PFSK-1 (cell line): ENCODE measurements around the gene C1QTNF9.

ENCODE experiments used
- FOXP2 ChIP-seq: optimal IDR thresholded peaks from 2 replicates; pipeline ENCODE3; 2011; ENCODE audit warnings: borderline replicate concordance, control low read depth, inconsistent platforms; ENCODE audit not compliant: insufficient read depth; ENCODE audit errors: extremely low read length, extremely low read depth
- POLR2AphosphoS5 ChIP-seq: IDR thresholded peaks from 2 replicates; pipeline ENCODE4 v1.6.1; 2012; ENCODE audit warnings: low read depth, mild to moderate bottlenecking, control low read depth, low read length, moderate library complexity
- SIN3A ChIP-seq: IDR thresholded peaks from 2 replicates; pipeline ENCODE4 v1.6.1; 2012; ENCODE audit warnings: mild to moderate bottlenecking, low read length, moderate library complexity, borderline replicate concordance; ENCODE audit not compliant: insufficient read depth
- TAF1 ChIP-seq: IDR thresholded peaks from 2 replicates; pipeline ENCODE4 v1.6.1; 2012; ENCODE audit warnings: low read length, control low read depth, borderline replicate concordance; ENCODE audit not compliant: insufficient read depth
- TF ChIP-seq, protein P1 (sequence below), 2 experiments: IDR thresholded peaks; 2 replicates each; pipeline versions ENCODE4 v1.6.1 to v1.8.0; 2011 to 2012; ENCODE audit warnings: low read depth in 2 of 2, low read length in 2 of 2, control low read depth in 1 of 2, inconsistent platforms in 1 of 2, mild to moderate bottlenecking in 1 of 2, moderate library complexity in 1 of 2; ENCODE audit not compliant: insufficient read depth in 1 of 2

Gene C1QTNF9

DNA sequence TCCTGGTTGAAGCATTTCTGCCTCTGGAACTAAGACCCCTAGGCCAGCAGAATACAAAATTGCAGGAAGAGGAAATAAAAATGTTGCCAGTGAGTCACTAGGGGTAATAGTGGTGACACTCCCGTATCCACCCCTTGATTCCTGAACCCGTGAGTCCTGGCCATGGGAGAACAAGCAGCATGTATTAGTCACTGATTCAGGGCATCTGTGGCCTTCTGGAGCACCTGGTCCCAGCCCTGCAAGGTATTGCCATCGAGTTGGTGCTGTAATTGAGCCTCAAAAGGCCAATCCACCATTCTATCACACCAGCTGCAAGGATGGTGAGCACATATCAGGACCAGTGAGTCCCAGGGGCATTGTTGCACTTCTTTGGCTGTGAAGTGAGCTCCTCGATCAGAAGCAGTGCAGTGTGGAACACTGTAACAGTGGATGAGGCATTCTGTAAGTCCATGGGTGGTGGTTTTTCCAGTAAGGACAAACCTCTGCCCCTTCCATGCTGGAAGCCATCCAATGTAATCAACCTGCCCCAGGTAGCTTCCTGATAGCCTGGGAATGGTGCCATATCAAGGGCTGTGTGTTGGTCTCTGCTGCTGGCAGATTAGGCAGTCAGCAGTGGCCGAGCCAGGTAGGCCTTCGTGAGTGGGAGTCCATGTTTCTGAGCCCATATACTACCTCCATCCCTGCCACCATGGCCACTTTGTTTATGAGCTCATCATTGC lies 39.6 kb downstream of the C1QTNF9 start:
- TF ChIP-seq, protein P1, sequence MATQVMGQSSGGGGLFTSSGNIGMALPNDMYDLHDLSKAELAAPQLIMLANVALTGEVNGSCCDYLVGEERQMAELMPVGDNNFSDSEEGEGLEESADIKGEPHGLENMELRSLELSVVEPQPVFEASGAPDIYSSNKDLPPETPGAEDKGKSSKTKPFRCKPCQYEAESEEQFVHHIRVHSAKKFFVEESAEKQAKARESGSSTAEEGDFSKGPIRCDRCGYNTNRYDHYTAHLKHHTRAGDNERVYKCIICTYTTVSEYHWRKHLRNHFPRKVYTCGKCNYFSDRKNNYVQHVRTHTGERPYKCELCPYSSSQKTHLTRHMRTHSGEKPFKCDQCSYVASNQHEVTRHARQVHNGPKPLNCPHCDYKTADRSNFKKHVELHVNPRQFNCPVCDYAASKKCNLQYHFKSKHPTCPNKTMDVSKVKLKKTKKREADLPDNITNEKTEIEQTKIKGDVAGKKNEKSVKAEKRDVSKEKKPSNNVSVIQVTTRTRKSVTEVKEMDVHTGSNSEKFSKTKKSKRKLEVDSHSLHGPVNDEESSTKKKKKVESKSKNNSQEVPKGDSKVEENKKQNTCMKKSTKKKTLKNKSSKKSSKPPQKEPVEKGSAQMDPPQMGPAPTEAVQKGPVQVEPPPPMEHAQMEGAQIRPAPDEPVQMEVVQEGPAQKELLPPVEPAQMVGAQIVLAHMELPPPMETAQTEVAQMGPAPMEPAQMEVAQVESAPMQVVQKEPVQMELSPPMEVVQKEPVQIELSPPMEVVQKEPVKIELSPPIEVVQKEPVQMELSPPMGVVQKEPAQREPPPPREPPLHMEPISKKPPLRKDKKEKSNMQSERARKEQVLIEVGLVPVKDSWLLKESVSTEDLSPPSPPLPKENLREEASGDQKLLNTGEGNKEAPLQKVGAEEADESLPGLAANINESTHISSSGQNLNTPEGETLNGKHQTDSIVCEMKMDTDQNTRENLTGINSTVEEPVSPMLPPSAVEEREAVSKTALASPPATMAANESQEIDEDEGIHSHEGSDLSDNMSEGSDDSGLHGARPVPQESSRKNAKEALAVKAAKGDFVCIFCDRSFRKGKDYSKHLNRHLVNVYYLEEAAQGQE (IDR thresholded peaks at IDR 0.05; ENCODE audit: insufficient read depth in 1 of 2, low read depth in 2 of 2, low read length in 2 of 2), result no peak
- TF ChIP-seq TAF1 (no peak), POLR2AphosphoS5 (no peak), SIN3A (no peak), FOXP2 (no peak)

DNA sequence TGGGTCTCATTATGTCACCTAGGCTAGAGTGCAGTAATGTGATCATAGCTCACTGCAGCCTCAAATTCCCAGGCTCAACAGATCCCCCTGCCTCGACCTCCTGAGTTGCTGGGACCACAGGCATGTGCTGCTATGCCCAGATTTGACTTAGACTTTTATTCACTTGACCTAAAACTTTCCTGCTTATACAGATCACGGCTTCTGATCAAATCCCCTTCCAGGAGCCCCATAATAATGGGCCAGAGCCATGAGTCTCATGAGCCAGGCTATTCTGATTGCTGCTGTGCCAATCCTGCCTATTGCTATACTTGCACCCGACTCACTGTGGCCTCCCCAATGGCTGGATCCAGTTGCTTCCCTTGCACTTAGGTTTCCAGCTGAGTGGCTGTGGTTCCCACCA lies 42.0 kb downstream of the C1QTNF9 start:
- TF ChIP-seq SIN3A, result no peak

DNA sequence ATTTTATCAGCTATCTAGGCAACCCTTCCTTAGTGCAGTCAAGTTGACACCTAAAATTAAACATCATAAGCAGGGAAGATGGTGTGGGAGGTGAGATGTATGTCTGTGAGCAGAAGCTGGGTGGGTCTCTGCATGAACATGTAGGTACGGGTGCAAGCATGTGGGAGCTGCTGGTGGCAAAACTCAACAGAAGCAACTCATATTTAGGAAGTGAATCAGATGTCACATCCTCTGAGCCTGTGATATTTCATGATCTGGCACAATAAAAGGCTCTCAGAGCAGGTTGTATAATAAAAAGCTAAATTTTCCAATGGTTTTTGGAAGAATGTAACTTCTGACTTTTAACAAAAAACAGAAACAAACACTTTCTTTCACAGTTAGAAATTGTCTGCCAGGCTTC lies 44.4 kb downstream of the C1QTNF9 start:
- TF ChIP-seq, protein P1 (IDR thresholded peaks at IDR 0.05; ENCODE audit: insufficient read depth in 1 of 2, low read depth in 2 of 2, low read length in 2 of 2), result no peak
- TF ChIP-seq TAF1 (no peak), SIN3A (no peak), FOXP2 (no peak), POLR2AphosphoS5 (no peak)

DNA sequence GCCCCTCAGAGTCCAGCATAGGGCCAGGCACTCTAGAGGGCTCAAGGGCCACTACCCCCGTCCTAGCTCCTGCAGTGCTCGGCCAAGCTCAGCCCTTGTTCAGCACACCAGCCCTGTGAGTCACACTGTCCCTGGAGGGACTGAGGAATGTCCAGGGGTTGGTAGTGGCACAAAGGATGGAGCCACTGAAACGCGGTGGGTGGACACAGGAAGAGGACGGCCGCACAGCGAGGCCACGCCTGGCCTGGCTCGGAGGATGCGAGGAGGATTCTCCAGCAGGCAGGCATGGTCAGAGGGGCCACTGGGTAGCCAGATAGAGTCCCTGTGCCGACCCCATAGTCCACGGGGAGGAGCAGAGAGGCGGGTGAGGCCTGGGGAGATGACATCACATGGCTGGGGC lies 45.7 kb downstream of the C1QTNF9 start:
- no peak for TF ChIP-seq SIN3A
- no peak for TF ChIP-seq POLR2AphosphoS5
- TF ChIP-seq, protein P1 (IDR thresholded peaks at IDR 0.05; ENCODE audit: insufficient read depth in 1 of 2, low read depth in 2 of 2, low read length in 2 of 2), result no peak
- no peak for TF ChIP-seq TAF1
- no peak for TF ChIP-seq FOXP2

DNA sequence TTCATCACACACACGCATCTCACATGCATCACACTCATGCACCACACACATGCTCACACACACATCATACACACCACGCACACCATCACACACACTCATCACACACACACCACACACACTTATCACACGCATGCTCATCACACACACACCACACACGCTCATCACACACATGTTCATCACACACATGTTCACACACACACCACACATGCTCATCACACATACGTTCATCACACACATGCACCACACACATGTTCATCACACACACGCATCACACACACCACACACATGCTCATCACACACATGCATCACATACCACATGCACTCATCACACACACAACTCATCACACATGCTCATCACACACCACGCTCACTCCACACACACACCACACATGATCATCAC lies 46.9 kb downstream of the C1QTNF9 start:
- TF ChIP-seq TAF1, result no peak
- no peak for TF ChIP-seq FOXP2
- no peak for TF ChIP-seq POLR2AphosphoS5
- TF ChIP-seq SIN3A, result no peak
- TF ChIP-seq, protein P1 (IDR thresholded peaks at IDR 0.05; ENCODE audit: insufficient read depth in 1 of 2, low read depth in 2 of 2, low read length in 2 of 2), result no peak
